PC-3 (cell line): ENCODE results near the gene EDAR.

Source experiments
- CTCF ChIP-seq: fragments of 300-600 bp; sonication (generic); conservative IDR thresholded peaks from 2 replicates; pipeline ENCODE4 v1.5.1; 2017; ENCODE audit warnings: antibody characterized with exemption, low read depth, mild to moderate bottlenecking, low read length
- EZH2 ChIP-seq: fragments of 300-600 bp; sonication (generic); IDR thresholded peaks from one replicate; pipeline ENCODE4 v1.6.1; 2017; ENCODE audit warnings: antibody characterized with exemption, mild to moderate bottlenecking, low read length; ENCODE audit not compliant: unreplicated experiment
- EZH2phosphoT487 ChIP-seq: fragments of 300-600 bp; sonication (generic); IDR thresholded peaks from 2 replicates; pipeline ENCODE4 v1.6.1; 2018; ENCODE audit warnings: mild to moderate bottlenecking, antibody characterized with exemption, low read length, borderline replicate concordance

GRCh38 chr2:108946442-108946841, 42.6 kb downstream of the EDAR start:
- TF ChIP-seq CTCF (no peak), EZH2phosphoT487 (no peak), EZH2 (no peak)
